Prostate gland (tissue), 2 donors: ENCODE measurements around the gene AFM. TPM values are rescaled to one million over a fixed set of nuclear protein-coding genes. Genes with fewer than 3 reads are reported as not detected.
"Not testable (repeated sequence)": the region's sequence is repeated elsewhere in the genome, so short reads cannot be mapped to it uniquely, and the experiment has no call there.

Source experiments
- DNase-seq: peaks from one replicate; pipeline ENCODE4 v3.0.0-alpha.2; 2019; ENCODE audit warnings: low spot score
- H3K27ac ChIP-seq, 2 donors: fragments of 200-600 bp; sonication (generic); 2 replicates each; pipeline ENCODE4 v1.5.1; 2017 to 2019
- H3K27me3 ChIP-seq: fragments of 200-600 bp; sonication (generic); replicated peaks from 2 replicates; pipeline ENCODE4 v1.5.1; 2019; ENCODE audit not compliant: insufficient read depth
- H3K36me3 ChIP-seq, 2 donors: fragments of 200-600 bp; sonication (generic); 1 replicate in 1 of 2; 2 replicates in 1 of 2; pipeline versions ENCODE4 v1.5.1 to v1.8.1; 2017 to 2019
- H3K4me1 ChIP-seq: fragments of 200-600 bp; sonication (generic); replicated peaks from 2 replicates; pipeline ENCODE4 v1.5.1; 2019
- H3K4me3 ChIP-seq, 2 donors: fragments of 200-600 bp; sonication (generic); 2 replicates each; pipeline ENCODE4 v1.5.1; 2017 to 2019
- H3K9me3 ChIP-seq: fragments of 200-600 bp; sonication (generic); 2 replicates; pipeline ENCODE4 v1.5.1; 2017
- POLR2A ChIP-seq: fragments of 450-650 bp; IDR thresholded peaks from one replicate; pipeline ENCODE4 v1.6.1; 2016; ENCODE audit warnings: antibody characterized with exemption, mild to moderate bottlenecking
- POLR2AphosphoS5 ChIP-seq: sonication (generic); formaldehyde crosslinking; IDR thresholded peaks from one replicate; pipeline ENCODE4 v1.6.1; 2017; ENCODE audit warnings: antibody characterized with exemption
- WGBS: methylation state at CpG from one replicate; pipeline ENCODE4 v1.1.5; 2018; 5-methylcytosine and 5-hydroxymethylcytosine counted together
- intact Hi-C: fragments of 100-400 bp; cut with DNase I; formaldehyde crosslinking; loops from one replicate; pipeline ENCODE4 v1.14.2; 2022
- small RNA-seq, 2 donors: library from RNA; depleted of rRNA; stranded (forward); fragments of <200 nt; gene quantifications; one replicate each; pipeline ENCODE3, GENCODE V24; 2016
- total RNA-seq, 2 donors: library from RNA; depleted of rRNA; stranded (reverse); fragments of >200 nt; gene quantifications; one replicate each; pipeline ENCODE4 v1.1.0, GENCODE V29; 2016
- TF ChIP-seq, protein P1 (sequence below), 4 experiments: fragments of 200-600 bp in 2 of 4; fragments of 450-650 bp in 2 of 4; sonication (generic) in 2 of 4; IDR thresholded peaks; 1 replicate in 3 of 4; 2 replicates in 1 of 4; pipeline ENCODE4 v1.5.1; 2016 to 2019; ENCODE audit warnings: antibody characterized with exemption in 4 of 4, mild to moderate bottlenecking in 2 of 4, moderate library complexity in 2 of 4

The AFM gene
- total RNA-seq, 2 donors from 2014 or later: not detected

DNA sequence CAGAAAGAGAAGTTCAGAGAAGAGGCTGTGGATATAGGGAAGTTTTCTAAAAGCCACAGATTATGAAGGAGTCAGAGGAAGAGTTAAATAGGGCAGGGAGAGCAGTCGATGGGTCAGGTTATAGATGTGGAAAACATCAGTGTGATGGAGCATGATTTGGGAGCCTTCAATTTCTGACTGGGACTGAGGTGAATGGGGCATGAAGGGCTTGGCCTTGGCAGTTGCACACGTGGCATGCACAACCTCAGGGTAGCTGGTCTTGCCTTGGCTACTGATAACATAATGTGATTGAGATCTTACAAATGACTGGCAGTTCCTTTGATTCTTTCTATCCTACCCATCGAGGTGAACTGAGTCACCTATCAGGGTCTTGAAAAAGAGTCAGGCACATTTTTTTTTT lies 59.7 kb downstream of the AFM start:
- H3K9me3 ChIP-seq: no peaks in the 10 kb centered on the region
- no peak for TF ChIP-seq POLR2A
- no peak for TF ChIP-seq POLR2AphosphoS5
- H3K4me1 ChIP-seq: no peaks in the 10 kb centered on the region
- H3K27ac ChIP-seq: no peak overlapping the region
- 82% methylated on average over 3 of the region's 3 CpGs for WGBS
- intact Hi-C loops: no loop called here
- DNase-seq: no peak
- H3K4me3 ChIP-seq: no peak overlapping the region
- H3K27me3 ChIP-seq: no peaks in the 10 kb centered on the region
- no peaks in the 10 kb centered on the region for H3K36me3 ChIP-seq

DNA sequence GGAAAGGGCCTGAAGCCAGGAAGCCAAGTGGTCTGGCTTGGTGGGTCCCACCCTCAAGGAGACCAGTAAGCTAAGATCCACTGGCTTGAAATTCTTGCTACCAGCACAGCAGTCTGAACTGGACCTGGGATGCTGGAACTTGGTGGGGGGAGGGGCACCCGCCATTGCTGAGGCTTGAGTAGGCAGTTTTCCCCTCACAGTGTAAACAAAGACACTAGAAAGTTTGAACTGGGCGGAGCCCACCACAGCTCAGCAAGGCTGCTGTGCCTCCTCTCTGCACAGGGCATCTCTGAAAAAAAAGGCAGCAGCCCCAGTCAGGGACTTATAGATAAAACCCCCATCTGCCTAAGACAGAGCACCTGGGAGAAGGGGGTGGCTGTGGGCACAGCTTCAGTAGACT lies 63.1 kb downstream of the AFM start:
- TF ChIP-seq POLR2A: no peak
- TF ChIP-seq, protein P1, sequence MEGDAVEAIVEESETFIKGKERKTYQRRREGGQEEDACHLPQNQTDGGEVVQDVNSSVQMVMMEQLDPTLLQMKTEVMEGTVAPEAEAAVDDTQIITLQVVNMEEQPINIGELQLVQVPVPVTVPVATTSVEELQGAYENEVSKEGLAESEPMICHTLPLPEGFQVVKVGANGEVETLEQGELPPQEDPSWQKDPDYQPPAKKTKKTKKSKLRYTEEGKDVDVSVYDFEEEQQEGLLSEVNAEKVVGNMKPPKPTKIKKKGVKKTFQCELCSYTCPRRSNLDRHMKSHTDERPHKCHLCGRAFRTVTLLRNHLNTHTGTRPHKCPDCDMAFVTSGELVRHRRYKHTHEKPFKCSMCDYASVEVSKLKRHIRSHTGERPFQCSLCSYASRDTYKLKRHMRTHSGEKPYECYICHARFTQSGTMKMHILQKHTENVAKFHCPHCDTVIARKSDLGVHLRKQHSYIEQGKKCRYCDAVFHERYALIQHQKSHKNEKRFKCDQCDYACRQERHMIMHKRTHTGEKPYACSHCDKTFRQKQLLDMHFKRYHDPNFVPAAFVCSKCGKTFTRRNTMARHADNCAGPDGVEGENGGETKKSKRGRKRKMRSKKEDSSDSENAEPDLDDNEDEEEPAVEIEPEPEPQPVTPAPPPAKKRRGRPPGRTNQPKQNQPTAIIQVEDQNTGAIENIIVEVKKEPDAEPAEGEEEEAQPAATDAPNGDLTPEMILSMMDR (IDR thresholded peaks at IDR 0.05): no peak
- no peak for TF ChIP-seq POLR2AphosphoS5
- Histone ChIP-seq H3K4me1 (no peaks in the 10 kb centered on the region), H3K27ac (no peak overlapping the region), H3K36me3 (no peaks in the 10 kb centered on the region), H3K4me3 (no peak overlapping the region), H3K27me3 (no peaks in the 10 kb centered on the region), H3K9me3 (no peaks in the 10 kb centered on the region)
- WGBS: 89% methylated on average over 2 of the region's 2 CpGs
- intact Hi-C loops: no loop called here
- DNase-seq: no peak

DNA sequence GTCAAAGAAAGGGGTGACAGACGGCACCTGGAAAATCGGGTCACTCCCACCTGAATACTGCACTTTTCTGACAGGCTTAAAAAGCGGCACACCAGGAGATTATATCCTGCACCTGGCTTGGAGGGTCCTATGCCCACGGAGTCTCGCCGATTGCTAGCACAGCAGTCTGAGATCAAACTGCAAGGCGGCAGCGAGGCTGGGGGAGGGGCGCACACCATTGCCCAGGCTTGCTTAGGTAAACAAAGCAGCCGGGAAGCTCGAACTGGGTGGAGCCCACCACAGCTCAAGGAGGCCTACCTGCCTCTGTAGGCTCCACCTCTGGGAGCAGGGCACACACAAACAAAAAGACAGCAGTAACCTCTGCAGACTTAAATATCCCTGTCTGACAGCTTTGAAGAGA lies 69.3 kb downstream of the AFM start:
- H3K4me1 ChIP-seq, H3K27me3 ChIP-seq, DNase-seq, H3K9me3 ChIP-seq, H3K36me3 ChIP-seq, intact Hi-C loops, H3K27ac ChIP-seq, H3K4me3 ChIP-seq: not testable (repeated sequence)
- 74% methylated on average over 11 of the region's 11 CpGs for WGBS

Small RNA genes lying within 50 kb of the gene (small RNA-seq; reads per million reads assigned to genes)
- gene AC074250.1: 0 reads per million in 2 donors

Other genes starting within 250 kb of the AFM start
- 10 to 100 TPM; 63.3 to 65.0 TPM for gene ANKRD17, start 222.9 kb upstream of the AFM start, total RNA-seq
- gene ALB, start 77.5 kb upstream of the AFM start, total RNA-seq: 1 to 10 TPM in 1 of 2 donors, under 1 TPM in 1; 0.41 to 9.0 TPM
- under 1 TPM in 1 of 2 donors, not detected in 1; 0.45 TPM for gene AFP, start 45.5 kb upstream of the AFM start, total RNA-seq
- 10 to 100 TPM in 1 of 2 donors, 1 to 10 TPM in 1; 6.2 to 17.5 TPM for gene RASSF6, start 138.7 kb downstream of the AFM start, total RNA-seq